H1 (cell line): ENCODE data around the gene MAPK8IP1. TPM values are rescaled to one million over a fixed set of nuclear protein-coding genes. Genes with fewer than 3 reads are reported as not detected.

Source experiments
- ATF3 ChIP-seq: IDR thresholded peaks from 2 replicates; pipeline ENCODE4 v1.6.1; 2011; ENCODE audit warnings: low read depth, mild to moderate bottlenecking, low read length; ENCODE audit not compliant: insufficient read depth
- CHD1 ChIP-seq: IDR thresholded peaks from 2 replicates; pipeline ENCODE4 v1.6.1; 2012; ENCODE audit warnings: low read depth, low read length, improper control_type of control experiment
- NANOG ChIP-seq: IDR thresholded peaks from 2 replicates; pipeline ENCODE4 v1.6.1; 2011; ENCODE audit warnings: low read length, low read depth, mild to moderate bottlenecking, inconsistent platforms; ENCODE audit not compliant: insufficient read depth, poor library complexity, severe bottlenecking
- NRF1 ChIP-seq: IDR thresholded peaks from 2 replicates; pipeline ENCODE4 v1.6.1; 2011; ENCODE audit warnings: mild to moderate bottlenecking, low read depth, low read length, improper control_type of control experiment
- POLR2AphosphoS5 ChIP-seq: IDR thresholded peaks from 2 replicates; pipeline ENCODE4 v1.6.1; 2011; ENCODE audit warnings: low read depth, low read length
- SIN3A ChIP-seq, 2 experiments: IDR thresholded peaks in 1 of 2; conservative IDR thresholded peaks in 1 of 2; 2 replicates each; pipeline ENCODE4 v1.6.1; 2011 to 2012; ENCODE audit warnings: low read length in 2 of 2, improper control_type of control experiment in 1 of 2, low read depth in 1 of 2, mild to moderate bottlenecking in 1 of 2
- SP1 ChIP-seq: IDR thresholded peaks from 2 replicates; pipeline ENCODE4 v1.6.1; 2011; ENCODE audit warnings: low read depth, low read length
- SUZ12 ChIP-seq: fragments of 200-600 bp; sonication (generic); IDR thresholded peaks from 2 replicates; pipeline ENCODE4 v1.6.1; 2012; ENCODE audit warnings: mild to moderate bottlenecking, inconsistent platforms, low read length, moderate library complexity, mixed read lengths
- polyA plus RNA-seq, 7 experiments: library from polyadenylated mRNA; depleted of rRNA in 3 of 7; stranded (reverse) in 5 of 7; unstranded in 2 of 7; fragments of >200 nt in 5 of 7; fragments of 200-250 nt in 2 of 7; gene quantifications; 1 replicate in 5 of 7; 2 replicates in 1 of 7; 4 replicates in 1 of 7; pipeline versions ENCODE4 v1.2.1 to v1.2.3, GENCODE V29; 2011 to 2013; ENCODE audit warnings: missing spikeins in 2 of 7, mixed read lengths in 2 of 7
- total RNA-seq: library from RNA; stranded (reverse); fragmentation: NEBNext Ultra II Directional; extraction: Animal tissue kit (Norgen Biotek cat#: 25700); gene quantifications from 2 replicates; pipeline ENCODE4 v1.2.1, GENCODE V29; 2021

MAPK8IP1 gene
- total and polyA plus RNA-seq, 2 of the 8 experiments (the other 6 are each of a cell fraction or from before 2014, with no cell fraction given) = 32.4 to 40.1 TPM

GRCh38 chr11:45846174-45846675 is 39.2 kb upstream of the MAPK8IP1 start (continued):
- TF ChIP-seq NRF1 = no peak
- no peak for TF ChIP-seq CHD1
- TF ChIP-seq SUZ12 = no peak
- no peak for TF ChIP-seq NANOG
- no peak for TF ChIP-seq ATF3
- no peak for TF ChIP-seq SIN3A (conservative IDR thresholded peaks at IDR 0.05 in 1 of 2, IDR thresholded peaks at IDR 0.05 in 1 of 2; ENCODE audit: low read depth in 1 of 2, low read length in 2 of 2)
- no peak for TF ChIP-seq SP1
- no peak for TF ChIP-seq POLR2AphosphoS5
- TF ChIP-seq, all 59 proteins: peak for 0
